Measurements from ENCODE around the gene TMEM222.
"Not testable (repeated sequence)": the region's sequence is repeated elsewhere in the genome, so short reads cannot be mapped to it uniquely, and the experiment has no call there.

TMEM222 gene

GRCh38 chr1:27380766-27381733 lies 59.1 kb downstream of the TMEM222 start:
- no peak for DNase-seq

- DNase-seq, result no peak
Observed at GRCh38 chr1:27381969-27382762, 60.2 kb downstream of the TMEM222 start.

GRCh38 chr1:27383039-27383605 lies 61.2 kb downstream of the TMEM222 start, which contains the start of gene CD164L2:
CD164L2 (minus strand) TSS chr1:27383333; CDS start chr1:27383239, 94 bp downstream.
- peak; percentile 67 for DNase-seq

GRCh38 chr1:27383661-27384060 lies 61.7 kb downstream of the TMEM222 start:
- no peak for DNase-seq

GRCh38 chr1:27384797-27385196 lies 62.8 kb downstream of the TMEM222 start:
- not testable (repeated sequence) for DNase-seq

All from NCI-H69 (cell line).